ENCODE data around the gene POLR3C.

GRCh38 chr1:145796753-145797152 lies 27.2 kb upstream of the POLR3C start:
- TF ChIP-seq EZH2 (IDR thresholded peaks at IDR 0.05): no peak
- no peak for TF ChIP-seq POLR2AphosphoS5 (IDR thresholded peaks at IDR 0.05; ENCODE audit: borderline replicate concordance, low read depth, low read length)
- no peak for TF ChIP-seq FOXP2 (optimal IDR thresholded peaks at IDR 0.05; ENCODE audit: control extremely low read depth, extremely low read length, insufficient read depth)

Measured in SK-N-MC (cell line).